SK-MEL-5 (cell line): Measurements from ENCODE around the gene KAT7. TPM values are rescaled to one million over a fixed set of nuclear protein-coding genes. Genes with fewer than 3 reads are reported as not detected.

Experiments
- DNase-seq: peaks from one replicate; pipeline ENCODE4 v3.0.0-alpha.2; 2016; ENCODE audit warnings: low read depth, low spot score
- in situ Hi-C: cut with HindIII; loops from 2 replicates; pipeline ENCODE4 v1.10.0; 2016; ENCODE audit warnings: low sequenced_read_pairs, high pct_unique_total_duplicates, low pct_unique_long_range_greater_than_20kb
- total RNA-seq: library from RNA; depleted of rRNA; stranded (reverse); fragments of >200 nt; shearing (Covaris generic); gene quantifications from 2 replicates; pipeline ENCODE4 v1.2.3, GENCODE V29; 2014

Gene KAT7
- total RNA-seq, 1 experiment from 2014 or later = 34.7 TPM

GRCh38 chr17:49783791-49784190 is 4.7 kb upstream of the KAT7 start:
- DNase-seq = no peak
- in situ Hi-C loops = no loop called here

GRCh38 chr17:49784636-49785035 is 3.8 kb upstream of the KAT7 start:
- in situ Hi-C loops = no loop called here
- DNase-seq = no peak

DNA sequence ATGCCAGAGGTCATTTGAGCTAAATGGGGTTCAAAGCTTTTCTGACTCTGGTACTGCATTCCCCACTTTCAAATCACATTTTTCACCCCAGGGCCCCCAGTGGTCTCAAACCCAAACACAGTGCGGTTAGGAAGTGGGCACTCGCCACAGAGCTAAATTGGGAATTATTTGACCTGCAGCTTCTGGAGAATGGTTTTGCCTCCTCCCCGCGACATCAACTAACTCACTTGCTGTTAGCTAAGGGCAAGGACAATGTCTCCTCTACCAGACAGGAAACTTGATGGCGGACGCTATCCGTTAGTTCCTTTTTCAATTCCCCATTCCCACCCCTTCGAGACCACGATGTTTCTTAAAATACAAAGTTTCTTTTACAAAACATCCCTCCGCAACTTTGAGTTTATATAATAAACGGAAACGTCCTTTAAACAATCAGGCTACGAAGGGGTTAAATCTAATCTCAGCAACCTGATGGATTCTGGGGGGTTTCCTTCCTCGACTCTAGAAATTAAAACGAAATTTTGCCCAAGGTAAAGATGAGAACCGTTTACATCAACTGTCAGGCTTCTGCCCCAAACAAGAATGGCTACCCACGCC is 500 bp upstream of the KAT7 start:
- in situ Hi-C loops = no loop called here
- DNase-seq = no peak

GRCh38 chr17:49789243-49789578 is 730 bp downstream of the KAT7 start:
- in situ Hi-C loops = no loop called here
- DNase-seq = no peak

DNA sequence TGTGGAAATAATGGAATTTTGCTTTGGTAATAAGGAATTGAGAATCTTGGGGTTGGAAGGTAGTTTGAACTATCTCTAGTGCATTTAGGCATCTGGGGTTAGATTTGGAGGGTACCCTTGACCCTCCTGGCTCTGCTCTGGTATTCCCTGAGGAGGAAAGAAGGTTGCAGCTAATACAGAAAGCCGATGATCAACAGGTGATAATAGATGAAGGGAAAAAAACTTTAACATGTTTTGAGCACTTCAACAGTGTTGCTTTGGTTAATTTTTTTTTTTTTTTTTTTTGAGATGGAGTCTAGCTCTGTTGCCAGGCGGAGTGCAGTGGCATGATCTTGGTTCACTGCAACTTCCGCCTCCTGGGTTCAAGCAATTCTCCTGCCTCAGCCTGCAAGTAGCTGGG is 4.8 kb downstream of the KAT7 start:
- DNase-seq = no peak
- in situ Hi-C loops = no loop called here

DNA sequence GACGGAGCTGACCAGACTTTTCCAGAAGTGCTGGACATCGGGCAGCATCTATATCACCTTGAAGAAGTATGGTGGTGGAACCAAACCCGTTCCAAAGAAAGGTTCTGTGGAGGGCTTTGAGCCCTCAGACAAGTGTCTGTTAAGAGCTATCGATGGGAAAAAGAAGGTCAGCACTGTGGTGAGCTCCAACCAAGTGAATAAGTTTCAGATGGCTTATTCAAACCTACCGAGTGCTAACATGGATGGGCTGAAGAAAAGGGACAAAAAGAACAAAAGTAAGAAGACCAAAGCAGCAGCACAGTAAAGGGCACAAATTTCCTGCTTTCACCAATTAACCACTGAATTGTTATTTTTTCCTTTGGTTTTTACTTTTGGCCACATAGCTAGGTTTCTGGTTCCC is 6.9 kb downstream of the KAT7 start:
- in situ Hi-C loops = no loop called here

GRCh38 chr17:49798182-49798581 is 9.7 kb downstream of the KAT7 start:
- in situ Hi-C loops = no loop called here
- no peak for DNase-seq

More for the DNA sequence above, 6.9 kb downstream of the KAT7 start:
- DNase-seq = no peak

DNA sequence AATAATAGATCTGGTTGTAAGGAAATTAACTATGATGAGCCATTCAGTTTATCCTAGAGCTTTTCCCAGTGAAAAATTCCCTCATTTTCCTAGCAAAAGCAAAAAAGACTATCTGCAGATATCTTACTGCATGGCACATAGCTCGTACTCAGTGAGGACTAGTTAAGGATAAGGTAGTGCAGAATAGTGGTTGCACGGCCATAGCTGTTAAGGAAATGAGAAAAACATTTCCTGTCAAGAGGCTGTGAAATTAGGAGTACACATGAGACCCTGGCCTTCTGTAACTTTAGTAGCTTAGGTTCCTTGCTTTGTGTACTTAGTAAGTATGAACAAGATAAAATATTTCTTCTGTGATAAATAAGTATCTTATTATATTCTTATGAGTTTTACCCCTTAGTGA is 10.3 kb downstream of the KAT7 start:
- no peak for DNase-seq
- in situ Hi-C loops = no loop called here

DNA sequence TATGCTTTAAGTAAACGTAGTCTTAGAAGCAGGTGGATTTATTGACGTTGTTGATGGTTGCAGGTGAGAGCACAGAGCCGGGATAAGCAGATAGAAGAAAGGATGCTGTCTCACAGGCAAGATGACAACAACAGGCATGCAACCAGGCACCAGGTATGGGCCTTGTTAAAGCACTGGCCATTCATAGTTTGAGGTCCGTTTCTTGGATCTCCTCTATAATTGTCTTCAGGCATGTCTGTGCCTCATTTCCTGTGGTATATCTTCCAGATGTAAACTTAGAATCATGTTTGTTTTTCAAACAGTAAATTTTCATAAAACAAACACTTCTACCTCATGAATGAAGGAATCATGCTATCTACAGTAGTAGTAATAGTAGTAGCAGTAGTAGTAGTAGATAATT is 20.6 kb downstream of the KAT7 start:
- DNase-seq = no peak
- in situ Hi-C loops = no loop called here

DNA sequence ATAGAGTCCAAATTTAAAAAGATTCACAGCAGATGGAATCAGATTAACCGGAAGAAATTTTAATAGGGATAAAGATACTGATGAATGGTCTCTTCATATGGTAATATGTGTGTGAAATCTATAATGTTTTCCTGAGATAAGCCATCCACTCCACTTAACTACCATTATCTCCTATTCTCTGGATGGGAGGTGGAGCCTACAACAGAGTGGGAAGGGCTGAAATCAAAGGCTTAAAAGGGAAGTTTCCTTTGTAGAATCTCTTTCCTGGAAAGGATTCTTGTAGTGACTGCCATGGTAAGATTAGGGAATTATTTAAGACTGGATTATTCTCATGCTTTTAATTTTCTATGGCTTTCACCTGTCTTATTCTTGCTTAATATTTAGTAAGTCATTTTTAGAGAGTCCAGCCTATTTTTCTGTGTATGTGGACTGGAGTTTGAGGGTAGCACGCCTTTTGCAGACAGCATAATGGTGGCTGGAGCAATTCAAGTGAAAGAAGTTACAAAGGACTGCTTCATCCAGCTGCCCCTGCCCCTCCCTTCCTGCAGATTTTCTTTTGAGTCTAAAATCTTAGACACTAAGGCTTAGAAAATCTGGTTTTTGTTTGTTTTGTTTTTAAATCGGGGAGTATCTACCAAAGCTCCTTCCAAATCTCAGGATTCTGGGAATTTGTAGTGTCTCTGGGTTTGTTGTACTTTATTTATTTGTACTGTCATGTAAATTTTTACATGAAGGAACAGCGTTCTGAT is 26.5 kb downstream of the KAT7 start:
- DNase-seq = no peak
- in situ Hi-C loops = no loop called here

DNA sequence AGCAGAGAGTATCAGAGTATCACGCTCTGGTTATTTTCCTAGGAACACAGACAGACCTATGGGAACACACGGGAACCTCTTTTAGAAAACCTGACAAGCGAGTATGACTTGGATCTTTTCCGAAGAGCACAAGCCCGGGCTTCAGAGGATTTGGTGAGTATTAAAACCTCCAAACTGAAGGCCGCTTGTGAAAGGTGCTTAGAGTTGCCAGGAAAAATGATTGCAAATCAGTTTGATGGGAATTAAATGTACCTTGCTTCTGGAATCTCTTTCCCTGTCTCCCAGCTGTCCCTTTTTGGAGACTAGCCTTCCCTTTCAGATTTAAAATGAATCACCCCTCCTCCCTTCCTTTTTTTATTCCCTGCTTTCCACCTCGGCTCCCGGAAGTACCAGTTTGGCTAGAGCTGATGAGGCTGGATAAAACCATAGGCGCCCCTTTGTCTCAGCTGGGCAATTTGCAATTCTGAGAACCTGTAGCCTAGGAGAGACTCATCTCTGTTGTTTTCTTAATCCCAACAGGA is 27.3 kb downstream of the KAT7 start:
- no peak for DNase-seq
- in situ Hi-C loops = no loop called here

DNA sequence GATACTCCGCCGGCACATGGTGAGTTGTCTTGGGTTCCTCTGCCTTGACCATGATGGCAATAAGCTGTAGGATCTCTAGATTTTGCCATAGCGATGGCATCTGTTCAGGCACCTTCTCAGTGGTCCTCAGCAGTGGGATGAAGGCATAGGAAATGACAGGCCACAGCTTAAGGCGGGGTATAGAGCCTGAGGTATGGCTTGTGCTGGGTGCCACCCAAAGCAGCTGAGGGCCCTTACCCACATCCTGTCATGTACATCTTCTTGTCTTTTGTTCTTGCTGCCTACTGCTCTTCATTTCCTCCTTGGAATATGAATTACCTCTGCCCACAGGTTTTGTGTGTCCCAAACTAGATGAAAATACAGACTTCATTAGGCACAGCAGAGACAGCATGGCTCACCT is 29.5 kb downstream of the KAT7 start:
- no peak for DNase-seq
- in situ Hi-C loops = no loop called here

- no peak for DNase-seq
- in situ Hi-C loops = no loop called here
Measured at GRCh38 chr17:49819138-49819537, 30.7 kb downstream of the KAT7 start.

- in situ Hi-C loops = no loop called here
- no peak for DNase-seq
Measured at GRCh38 chr17:49819651-49820050, 31.2 kb downstream of the KAT7 start.

DNA sequence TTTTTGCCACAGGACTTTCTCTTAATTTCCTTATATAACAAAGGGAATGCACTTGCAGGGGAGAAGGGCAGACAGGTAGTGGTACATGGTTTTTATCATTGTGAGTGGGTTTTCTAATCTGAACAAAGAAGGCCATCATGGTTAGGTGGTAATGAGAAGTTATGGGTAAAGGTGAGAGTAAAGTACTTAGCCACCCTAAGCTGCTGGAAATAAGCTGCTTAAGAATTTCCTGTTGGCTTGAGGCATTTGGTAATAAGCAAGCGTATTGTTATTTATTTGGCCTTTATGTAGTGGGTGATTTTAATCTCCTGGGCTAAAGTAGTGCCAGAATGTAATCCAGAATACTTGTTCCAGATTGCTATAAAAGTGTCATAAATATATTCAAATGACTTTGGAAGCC is 32.3 kb downstream of the KAT7 start:
- in situ Hi-C loops = no loop called here
- DNase-seq = no peak

GRCh38 chr17:49821466-49821865 is 33.0 kb downstream of the KAT7 start:
- no peak for DNase-seq
- in situ Hi-C loops = no loop called here

DNA sequence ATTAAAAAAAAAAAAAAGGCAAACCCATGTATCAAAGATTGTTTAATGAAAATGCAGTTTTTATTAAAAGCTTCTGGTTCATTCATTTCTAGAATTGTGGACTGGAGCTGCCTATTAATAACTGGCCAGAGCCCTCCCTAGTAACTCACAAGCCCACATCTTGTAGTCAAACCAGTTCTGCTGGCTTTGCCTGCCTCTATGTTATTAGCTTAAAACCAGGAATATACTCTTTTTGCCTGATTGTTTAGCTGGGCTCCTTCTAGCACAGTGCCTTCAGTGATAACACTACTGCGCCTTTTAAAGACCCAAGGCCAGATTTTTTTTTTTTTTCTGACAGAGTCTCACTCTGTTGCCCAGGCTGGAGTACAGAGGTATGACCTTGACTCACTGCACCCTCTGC is 33.4 kb downstream of the KAT7 start:
- in situ Hi-C loops = no loop called here
- no peak for DNase-seq

DNA sequence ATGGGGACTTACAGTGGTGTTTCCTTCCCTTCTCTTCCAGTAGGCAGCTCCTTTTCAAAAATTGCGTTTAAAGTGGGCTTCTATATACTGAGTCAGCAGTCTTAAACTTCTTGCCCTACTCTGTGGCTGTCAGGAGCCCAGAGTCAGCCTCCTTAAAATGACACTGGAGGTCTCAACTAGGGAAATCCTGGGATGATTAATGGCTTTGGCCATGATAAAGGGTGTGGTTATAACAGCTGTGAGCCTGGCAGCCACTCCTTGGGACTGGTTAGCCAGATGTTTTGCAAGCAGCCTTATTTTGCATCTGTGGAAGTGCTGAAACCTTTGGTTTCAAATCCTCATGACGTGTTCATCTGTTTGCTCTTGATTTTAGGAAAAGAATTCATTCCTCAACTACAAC is 34.3 kb downstream of the KAT7 start:
- DNase-seq = no peak
- in situ Hi-C loops = no loop called here

- no peak for DNase-seq
- in situ Hi-C loops = no loop called here
Measured at GRCh38 chr17:49823614-49824013, 35.1 kb downstream of the KAT7 start.
